OCI-M1 (cell line): Measurements from ENCODE around the gene BSG.

Source experiments
- DNase-seq: peaks from one replicate; lab custom pipeline; 2025; lab: John Stamatoyannopoulos, UW

BSG gene

DNA sequence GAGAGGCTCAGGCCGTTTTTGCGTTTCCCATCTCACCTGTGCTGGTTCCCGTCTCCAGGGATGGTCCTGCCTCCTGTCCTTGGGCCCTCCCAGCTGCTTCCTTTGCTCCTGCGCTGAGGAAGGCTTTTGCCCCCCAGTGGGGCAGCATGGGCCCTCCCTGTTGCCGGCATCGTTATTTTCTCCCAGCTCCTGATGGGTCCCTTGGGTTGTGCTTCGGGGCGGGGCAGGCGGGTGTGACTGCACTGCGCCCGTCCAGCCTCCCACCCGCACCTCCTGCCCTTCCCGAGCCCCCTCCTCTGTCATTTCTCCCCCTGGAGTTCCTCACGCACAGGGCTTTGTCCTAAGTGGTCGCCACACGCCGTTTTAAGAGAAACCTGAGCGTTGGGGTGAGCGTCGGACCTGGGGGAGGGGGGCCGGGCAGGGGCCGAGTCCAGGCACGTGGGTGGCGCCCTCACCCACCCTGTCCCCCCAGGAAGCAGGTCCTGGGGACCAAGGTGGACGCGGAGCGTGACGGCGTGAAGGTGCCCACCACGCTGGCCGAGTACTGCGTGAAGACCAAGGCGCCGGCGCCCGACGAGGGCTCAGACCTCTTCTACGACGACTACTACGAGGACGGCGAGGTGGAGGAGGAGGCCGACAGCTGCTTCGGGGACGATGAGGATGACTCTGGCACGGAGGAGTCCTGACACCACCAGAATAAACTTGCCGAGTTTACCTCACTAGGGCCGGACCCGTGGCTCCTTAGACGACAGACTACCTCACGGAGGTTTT lies 31.3 kb upstream of the BSG start:
- no peak for DNase-seq

DNA sequence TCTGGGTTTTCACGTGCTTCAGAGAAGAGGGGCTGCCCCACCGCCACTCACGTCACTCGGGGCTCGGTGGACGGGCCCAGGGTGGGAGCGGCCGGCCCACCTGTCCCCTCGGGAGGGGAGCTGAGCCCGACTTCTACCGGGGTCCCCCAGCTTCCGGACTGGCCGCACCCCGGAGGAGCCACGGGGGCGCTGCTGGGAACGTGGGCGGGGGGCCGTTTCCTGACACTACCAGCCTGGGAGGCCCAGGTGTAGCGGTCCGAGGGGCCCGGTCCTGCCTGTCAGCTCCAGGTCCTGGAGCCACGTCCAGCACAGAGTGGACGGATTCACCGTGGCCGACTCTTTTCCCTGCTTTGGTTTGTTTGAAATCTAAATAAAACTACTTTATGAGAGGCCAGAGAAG lies 30.7 kb upstream of the BSG start:
- DNase-seq, result no peak

DNA sequence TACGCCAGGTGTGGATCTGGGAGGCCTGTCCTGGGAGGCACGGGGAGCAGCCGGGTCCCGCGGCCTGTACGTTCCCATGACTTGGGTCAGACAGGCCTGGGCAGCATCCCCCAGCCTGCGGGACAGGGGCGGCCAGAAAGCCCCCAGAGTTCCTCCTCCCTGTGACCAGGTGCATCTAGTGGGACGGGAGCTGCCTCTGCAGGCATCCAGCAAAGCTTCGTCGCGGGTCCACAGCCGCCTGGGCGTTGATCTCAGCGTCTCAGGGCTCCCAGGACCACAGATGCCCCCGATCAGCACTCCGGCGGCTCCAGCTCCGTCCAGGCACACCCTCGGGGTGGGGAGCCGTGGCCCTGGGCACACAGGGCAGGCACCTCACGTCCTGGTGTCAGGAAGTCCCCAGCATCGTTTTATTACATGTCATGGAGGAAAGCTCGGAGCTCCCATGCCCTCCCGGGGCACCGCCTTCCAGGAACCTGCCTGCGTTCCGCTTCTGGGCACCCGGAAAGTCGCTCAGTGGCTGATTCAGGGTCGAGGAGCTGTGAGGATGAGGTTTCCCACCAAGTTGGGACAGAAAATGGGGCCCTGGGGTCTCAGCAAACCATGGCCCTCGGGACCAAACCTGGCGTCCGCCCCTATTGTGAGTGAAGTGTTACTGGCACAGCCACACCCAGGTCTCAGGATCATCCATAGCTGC lies 30.1 kb upstream of the BSG start:
- no peak for DNase-seq

GRCh38 chr19:543910-544608 lies 28.3 kb upstream of the BSG start, which contains the start of gene GZMM:
Gene GZMM (plus strand): TSS chr19:544053. CDS start chr19:544072, 19 bp downstream.
- DNase-seq, result no peak

GRCh38 chr19:547117-547516 lies 25.3 kb upstream of the BSG start:
- DNase-seq, result no peak

GRCh38 chr19:547836-548720 lies 24.3 kb upstream of the BSG start:
- DNase-seq, result no peak

DNA sequence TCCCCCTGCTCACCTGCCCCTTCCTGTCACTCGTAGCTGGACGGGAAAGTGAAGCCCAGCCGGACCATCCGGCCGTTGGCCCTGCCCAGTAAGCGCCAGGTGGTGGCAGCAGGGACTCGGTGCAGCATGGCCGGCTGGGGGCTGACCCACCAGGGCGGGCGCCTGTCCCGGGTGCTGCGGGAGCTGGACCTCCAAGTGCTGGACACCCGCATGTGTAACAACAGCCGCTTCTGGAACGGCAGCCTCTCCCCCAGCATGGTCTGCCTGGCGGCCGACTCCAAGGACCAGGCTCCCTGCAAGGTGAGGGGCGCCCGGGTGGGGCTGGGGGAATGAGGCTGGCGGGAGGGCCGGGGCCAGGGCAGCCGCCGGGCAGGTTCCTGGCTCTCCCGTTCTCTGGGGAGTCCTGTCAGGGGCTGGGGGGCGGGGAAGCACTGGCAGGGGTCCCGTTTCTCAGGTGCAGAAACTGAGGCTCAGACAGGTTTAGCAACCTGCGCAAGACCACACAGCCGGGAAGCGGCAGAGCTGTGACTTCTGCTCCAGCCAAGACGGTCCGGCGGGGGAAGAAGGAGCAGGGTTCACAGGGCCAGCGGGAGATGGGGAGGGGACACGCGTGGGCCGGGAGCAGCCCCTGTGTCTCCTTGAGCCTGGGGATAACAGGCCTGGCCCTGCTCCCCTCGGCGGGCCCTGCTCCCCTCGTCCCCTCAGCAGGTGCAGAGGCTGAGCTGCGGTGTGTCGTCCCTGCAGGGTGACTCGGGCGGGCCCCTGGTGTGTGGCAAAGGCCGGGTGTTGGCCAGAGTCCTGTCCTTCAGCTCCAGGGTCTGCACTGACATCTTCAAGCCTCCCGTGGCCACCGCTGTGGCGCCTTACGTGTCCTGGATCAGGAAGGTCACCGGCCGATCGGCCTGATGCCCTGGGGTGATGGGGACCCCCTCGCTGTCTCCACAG lies 23.2 kb upstream of the BSG start:
- DNase-seq, result no peak

DNA sequence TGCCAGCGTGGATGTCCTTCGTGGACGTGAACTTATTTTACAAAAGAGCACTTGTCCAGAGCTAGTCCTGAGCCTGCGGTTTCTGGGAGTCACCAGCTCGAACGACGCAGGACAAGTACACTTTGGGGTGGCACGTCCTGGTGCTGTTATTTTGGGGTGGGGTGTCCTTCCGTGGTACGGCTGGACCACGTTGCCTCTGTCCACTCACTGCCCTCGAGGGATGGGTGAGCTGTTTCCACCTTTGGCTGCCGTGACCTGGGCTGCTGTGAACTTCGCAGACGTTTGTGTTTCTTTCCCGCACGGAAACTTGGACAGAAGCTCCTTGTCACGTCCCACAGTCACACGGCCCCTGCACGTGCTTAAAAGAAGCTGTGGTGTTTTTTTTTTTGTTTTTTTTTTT lies 17.6 kb upstream of the BSG start:
- DNase-seq, result no peak

- DNase-seq, result no peak
Measured at GRCh38 chr19:555474-555808, 17.0 kb upstream of the BSG start.

DNA sequence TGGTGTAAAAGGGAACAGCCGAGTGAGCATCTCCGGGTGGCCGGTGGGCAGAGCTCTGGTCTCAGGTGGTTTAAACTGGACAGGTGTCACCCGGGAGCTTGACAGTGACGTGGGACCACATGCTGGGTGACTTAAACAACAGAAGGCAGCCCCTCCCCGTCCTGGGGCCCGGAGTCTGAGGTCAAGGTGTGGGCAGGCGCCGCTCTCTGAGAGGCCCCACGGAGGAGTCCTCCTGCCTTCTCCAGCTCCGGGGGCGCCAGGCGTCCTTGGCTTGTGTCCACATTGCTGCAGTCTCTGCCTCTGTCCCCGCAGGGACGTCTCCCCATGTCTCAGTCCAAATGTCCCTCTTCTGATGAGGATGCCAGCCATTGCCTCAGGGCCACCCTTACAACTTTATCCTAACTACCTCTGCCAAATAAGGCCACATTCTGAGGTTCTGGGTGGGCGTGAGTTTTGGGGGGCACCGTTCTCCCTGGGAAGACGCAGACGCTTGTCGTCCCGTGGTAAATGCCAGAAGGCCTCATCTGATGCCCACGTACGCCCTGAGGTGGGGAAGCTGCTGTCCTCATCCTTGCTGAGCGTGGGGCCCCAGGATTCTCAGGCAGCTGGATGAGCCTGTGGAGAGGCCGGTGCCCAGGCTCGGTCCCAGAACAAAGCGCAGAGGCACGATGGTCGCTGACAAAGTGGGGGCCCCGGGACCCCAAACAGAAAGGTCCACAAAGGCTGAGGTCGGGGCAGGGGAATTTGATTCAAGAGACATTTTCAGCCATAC lies 15.6 kb upstream of the BSG start:
- DNase-seq, result no peak

DNA sequence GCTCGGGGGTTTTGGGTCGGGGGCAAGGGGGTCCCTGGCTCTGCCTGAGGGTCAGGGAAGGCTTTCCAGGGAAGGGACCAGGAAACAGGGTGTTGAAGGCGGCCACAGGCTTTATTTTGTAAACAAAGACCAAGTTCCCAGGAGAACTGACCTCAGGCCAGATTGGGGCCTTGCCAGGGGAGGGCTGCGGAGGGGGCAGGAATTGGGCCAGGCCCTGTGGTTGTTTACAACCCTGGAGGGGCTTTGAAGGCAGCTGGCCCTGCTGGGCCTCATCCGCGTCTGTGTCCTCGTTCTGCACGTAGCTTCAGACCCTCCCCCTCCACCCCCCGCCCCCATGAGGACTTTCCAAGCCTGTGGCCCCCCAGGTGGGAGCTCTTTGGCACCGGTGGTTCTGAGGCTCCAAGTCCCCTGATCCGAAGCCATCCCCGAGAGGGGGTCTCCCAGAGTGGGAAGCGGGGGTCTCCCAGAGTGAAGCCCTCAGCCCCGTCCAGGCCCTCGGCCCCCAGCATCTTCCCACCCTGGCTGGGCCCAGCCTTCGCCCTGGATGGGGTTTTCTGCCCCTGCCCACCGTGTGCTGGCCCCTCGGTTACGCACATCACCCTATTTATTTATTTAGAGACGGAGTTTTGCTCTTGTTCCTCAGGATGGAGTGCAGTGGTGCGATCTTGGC lies 13.5 kb upstream of the BSG start:
- DNase-seq, result no peak

- no peak for DNase-seq
Measured at GRCh38 chr19:560121-560520, 12.3 kb upstream of the BSG start.

GRCh38 chr19:566403-566802 lies 6.0 kb upstream of the BSG start:
- no peak for DNase-seq

GRCh38 chr19:566844-567243 lies 5.6 kb upstream of the BSG start:
- DNase-seq, result no peak

- no peak for DNase-seq
Measured at GRCh38 chr19:567296-567900, 5.0 kb upstream of the BSG start.

GRCh38 chr19:570251-570686 lies 2.1 kb upstream of the BSG start:
- DNase-seq, result no peak

DNA sequence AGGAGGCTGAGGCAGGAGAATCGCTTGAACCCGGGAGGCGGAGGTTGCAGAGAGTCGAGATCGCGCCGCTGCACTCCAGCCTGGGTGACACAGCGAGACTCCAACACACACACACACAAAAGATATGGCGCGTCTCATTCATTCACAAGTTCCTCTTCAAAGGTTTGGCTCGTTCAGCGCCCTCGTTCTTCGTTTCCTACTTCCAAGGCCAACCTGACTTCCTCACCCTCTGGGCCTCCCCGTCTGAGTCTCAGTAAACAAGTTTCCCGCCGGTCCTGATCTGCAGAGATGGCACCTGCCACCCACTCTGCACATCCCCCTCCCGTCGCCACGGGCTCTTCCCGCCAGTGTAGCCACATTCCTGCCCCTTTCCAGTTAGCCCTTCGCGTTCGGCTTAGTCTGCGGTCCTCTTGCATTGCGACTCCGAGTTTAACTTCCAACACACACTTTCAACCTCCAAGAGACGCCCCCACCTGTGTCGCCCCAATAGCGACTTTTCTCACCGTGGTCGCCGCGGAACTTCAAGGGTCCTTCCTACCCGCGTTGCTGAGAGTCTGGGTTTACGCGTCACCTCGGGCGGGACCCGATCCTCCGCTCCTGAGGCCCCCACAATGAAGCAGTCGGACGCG lies 1.3 kb upstream of the BSG start:
- peak; percentile 77 for DNase-seq

GRCh38 chr19:571566-571974 lies 826 bp upstream of the BSG start:
- DNase-seq, result peak; percentile 79
